ENCODE results near the gene ADCY3.

ADCY3 gene

DNA sequence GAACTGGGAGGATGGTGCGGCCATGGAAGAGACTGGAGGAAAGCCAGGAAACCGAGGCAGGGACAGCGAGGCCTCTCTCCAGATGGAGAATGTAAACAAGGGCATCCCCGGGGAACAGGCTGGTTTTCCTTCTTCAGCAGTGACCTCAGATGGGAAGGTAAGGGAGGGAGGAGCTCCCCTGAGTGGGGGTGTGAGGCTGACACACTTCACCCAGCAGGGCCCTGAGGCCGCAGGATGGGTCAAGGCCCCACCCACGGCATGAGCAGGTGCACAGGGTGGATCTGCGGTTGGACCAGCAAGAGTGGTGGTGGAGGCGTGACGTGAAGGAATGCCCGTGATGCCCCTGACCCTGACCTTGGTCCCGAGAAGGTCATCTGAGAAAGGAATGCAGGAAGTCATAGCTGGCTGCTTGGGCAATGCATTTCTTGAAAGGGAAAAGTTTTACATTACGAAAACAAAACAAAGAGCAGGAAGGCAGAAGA, 48.1 kb downstream of the ADCY3 start:
- Histone ChIP-seq H3K4me1 (ENCODE audit: insufficient read depth, low read length) (no peaks in the 10 kb centered on the region), H3K9ac (ENCODE audit: low read depth, low read length) (no peak overlapping the region), H3K36me3 (ENCODE audit: insufficient read depth, low read length) (peaks cover 3% of the 10 kb centered on the region; the same call in 1 of the 2 replicates), H3K9me3 (ENCODE audit: control insufficient read depth, insufficient read depth, low read length) (no peaks in the 10 kb centered on the region)

GRCh38 chr2:24870891-24871705, 48.9 kb downstream of the ADCY3 start:
- Histone ChIP-seq H3K36me3 (ENCODE audit: insufficient read depth, low read length) (peaks cover 3% of the 10 kb centered on the region; the same call in 1 of the 2 replicates), H3K9ac (ENCODE audit: low read depth, low read length) (no peak overlapping the region), H3K9me3 (ENCODE audit: control insufficient read depth, insufficient read depth, low read length) (no peaks in the 10 kb centered on the region), H3K4me1 (ENCODE audit: insufficient read depth, low read length) (no peaks in the 10 kb centered on the region)

DNA sequence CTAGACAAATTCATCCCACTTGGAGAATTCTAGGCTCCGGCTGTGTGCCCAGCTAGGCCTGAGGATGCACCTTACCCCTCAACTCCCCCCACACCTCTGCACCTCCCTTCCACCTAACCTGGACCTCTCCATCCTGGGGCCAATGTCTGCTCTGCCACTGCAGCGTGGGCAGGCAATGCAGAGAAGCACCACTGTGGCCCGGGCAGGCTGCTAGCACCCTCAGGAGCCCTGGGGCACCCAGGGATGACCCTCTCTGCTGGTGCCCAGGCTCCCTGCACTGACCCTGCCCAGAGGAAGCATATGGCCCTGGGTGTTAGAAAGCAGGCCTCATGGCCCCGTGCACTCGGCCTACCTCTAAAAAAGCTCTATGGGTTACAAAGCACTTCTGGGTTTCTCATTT, 49.6 kb downstream of the ADCY3 start:
- H3K36me3 ChIP-seq (ENCODE audit: insufficient read depth, low read length), result peaks cover 3% of the 10 kb centered on the region; the same call in 1 of the 2 replicates

GRCh38 chr2:24866946-24867345, 53.1 kb downstream of the ADCY3 start:
- H3K36me3 ChIP-seq (ENCODE audit: insufficient read depth, low read length), result peaks cover 3% of the 10 kb centered on the region; the same call in 1 of the 2 replicates
- no peaks in the 10 kb centered on the region for H3K9me3 ChIP-seq (ENCODE audit: control insufficient read depth, insufficient read depth, low read length)
- H3K4me1 ChIP-seq (ENCODE audit: insufficient read depth, low read length), result no peaks in the 10 kb centered on the region
- no peak overlapping the region for H3K9ac ChIP-seq (ENCODE audit: low read depth, low read length)

More for the DNA sequence above, 49.6 kb downstream of the ADCY3 start:
- Histone ChIP-seq H3K9ac (ENCODE audit: low read depth, low read length) (no peak overlapping the region), H3K9me3 (ENCODE audit: control insufficient read depth, insufficient read depth, low read length) (no peaks in the 10 kb centered on the region), H3K4me1 (ENCODE audit: insufficient read depth, low read length) (no peaks in the 10 kb centered on the region)

GRCh38 chr2:24863641-24864040, 56.4 kb downstream of the ADCY3 start:
- no peaks in the 10 kb centered on the region for H3K9me3 ChIP-seq (ENCODE audit: control insufficient read depth, insufficient read depth, low read length)
- H3K9ac ChIP-seq (ENCODE audit: low read depth, low read length), result no peak overlapping the region
- no peaks in the 10 kb centered on the region for H3K36me3 ChIP-seq (ENCODE audit: insufficient read depth, low read length)
- no peaks in the 10 kb centered on the region for H3K4me1 ChIP-seq (ENCODE audit: insufficient read depth, low read length)

- Histone ChIP-seq H3K9me3 (ENCODE audit: control insufficient read depth, insufficient read depth, low read length) (no peaks in the 10 kb centered on the region), H3K4me1 (ENCODE audit: insufficient read depth, low read length) (no peaks in the 10 kb centered on the region), H3K9ac (ENCODE audit: low read depth, low read length) (no peak overlapping the region), H3K36me3 (ENCODE audit: insufficient read depth, low read length) (no peaks in the 10 kb centered on the region)
These were observed 58.5 kb downstream of the ADCY3 start for GRCh38 chr2:24861500-24861899.

DNA sequence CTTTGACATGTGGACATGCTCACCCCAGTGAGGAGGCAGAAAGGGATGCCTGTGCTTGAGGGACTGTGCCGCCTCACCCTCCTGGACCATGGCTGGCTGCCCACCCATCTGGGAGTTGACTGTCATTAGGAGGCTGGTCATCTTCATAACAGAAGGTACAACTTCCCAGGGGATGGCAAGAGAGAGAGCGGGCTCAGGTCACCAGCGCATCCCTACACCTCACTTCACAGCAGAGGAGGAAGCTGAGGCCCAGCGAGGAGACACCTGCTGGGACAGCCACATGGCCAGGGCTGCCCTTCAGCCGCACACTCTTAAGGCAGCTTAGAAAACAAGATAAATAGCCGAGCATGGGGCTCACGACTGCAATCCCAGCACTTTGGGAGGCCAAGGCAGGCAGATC, 59.4 kb downstream of the ADCY3 start:
- Histone ChIP-seq H3K9ac (ENCODE audit: low read depth, low read length) (no peak overlapping the region), H3K9me3 (ENCODE audit: control insufficient read depth, insufficient read depth, low read length) (no peaks in the 10 kb centered on the region), H3K4me1 (ENCODE audit: insufficient read depth, low read length) (peaks cover 4% of the 10 kb centered on the region; the same call in 1 of the 2 replicates), H3K36me3 (ENCODE audit: insufficient read depth, low read length) (no peaks in the 10 kb centered on the region)

GRCh38 chr2:24859968-24860600, 60.0 kb downstream of the ADCY3 start:
- Histone ChIP-seq H3K4me1 (ENCODE audit: insufficient read depth, low read length) (peaks cover 9% of the 10 kb centered on the region; the same call in 1 of the 2 replicates), H3K9ac (ENCODE audit: low read depth, low read length) (no peak overlapping the region), H3K36me3 (ENCODE audit: insufficient read depth, low read length) (no peaks in the 10 kb centered on the region), H3K9me3 (ENCODE audit: control insufficient read depth, insufficient read depth, low read length) (no peaks in the 10 kb centered on the region)

GRCh38 chr2:24858996-24859395, 61.0 kb downstream of the ADCY3 start:
- no peaks in the 10 kb centered on the region for H3K9me3 ChIP-seq (ENCODE audit: control insufficient read depth, insufficient read depth, low read length)
- no peak overlapping the region for H3K9ac ChIP-seq (ENCODE audit: low read depth, low read length)
- H3K36me3 ChIP-seq (ENCODE audit: insufficient read depth, low read length), result no peaks in the 10 kb centered on the region
- peaks cover 9% of the 10 kb centered on the region; the same call in 1 of the 2 replicates for H3K4me1 ChIP-seq (ENCODE audit: insufficient read depth, low read length)

- no peaks in the 10 kb centered on the region for H3K36me3 ChIP-seq (ENCODE audit: insufficient read depth, low read length)
- H3K4me1 ChIP-seq (ENCODE audit: insufficient read depth, low read length), result peaks cover 9% of the 10 kb centered on the region; the same call in 1 of the 2 replicates
- no peak overlapping the region for H3K9ac ChIP-seq (ENCODE audit: low read depth, low read length)
- no peaks in the 10 kb centered on the region for H3K9me3 ChIP-seq (ENCODE audit: control insufficient read depth, insufficient read depth, low read length)
These were observed 62.3 kb downstream of the ADCY3 start for GRCh38 chr2:24857746-24858145.

- no peaks in the 10 kb centered on the region for H3K36me3 ChIP-seq (ENCODE audit: insufficient read depth, low read length)
These were observed 63.2 kb downstream of the ADCY3 start for GRCh38 chr2:24856791-24857211.

DNA sequence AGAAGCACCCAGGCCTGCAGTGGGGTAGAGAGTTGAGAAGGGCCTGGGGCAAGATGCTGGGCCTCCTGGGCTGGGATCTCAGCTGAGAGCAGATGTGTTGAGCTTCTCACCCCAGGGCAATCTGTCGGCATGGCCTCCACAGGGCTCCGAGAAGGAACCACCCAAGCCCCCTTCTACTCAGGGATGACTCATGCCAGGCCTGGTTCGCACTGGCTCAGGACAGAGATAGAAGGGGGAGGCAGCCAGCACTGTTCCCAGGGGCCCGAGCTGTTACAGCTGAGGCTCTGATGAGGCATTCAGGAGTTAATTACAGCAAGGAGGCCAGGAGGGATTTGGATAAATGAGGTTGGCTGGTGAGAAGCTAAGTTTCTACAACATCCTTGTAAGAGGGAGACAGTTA, 64.3 kb downstream of the ADCY3 start:
- H3K4me1 ChIP-seq (ENCODE audit: insufficient read depth, low read length), result peaks cover 9% of the 10 kb centered on the region; the same call in 1 of the 2 replicates
- H3K9me3 ChIP-seq (ENCODE audit: control insufficient read depth, insufficient read depth, low read length), result no peaks in the 10 kb centered on the region
- H3K36me3 ChIP-seq (ENCODE audit: insufficient read depth, low read length), result no peaks in the 10 kb centered on the region
- no peak overlapping the region for H3K9ac ChIP-seq (ENCODE audit: low read depth, low read length)

More at GRCh38 chr2:24856791-24857211, 63.2 kb downstream of the ADCY3 start:
- Histone ChIP-seq H3K9me3 (ENCODE audit: control insufficient read depth, insufficient read depth, low read length) (no peaks in the 10 kb centered on the region), H3K9ac (ENCODE audit: low read depth, low read length) (no peak overlapping the region), H3K4me1 (ENCODE audit: insufficient read depth, low read length) (peaks cover 9% of the 10 kb centered on the region; the same call in 1 of the 2 replicates)

DNA sequence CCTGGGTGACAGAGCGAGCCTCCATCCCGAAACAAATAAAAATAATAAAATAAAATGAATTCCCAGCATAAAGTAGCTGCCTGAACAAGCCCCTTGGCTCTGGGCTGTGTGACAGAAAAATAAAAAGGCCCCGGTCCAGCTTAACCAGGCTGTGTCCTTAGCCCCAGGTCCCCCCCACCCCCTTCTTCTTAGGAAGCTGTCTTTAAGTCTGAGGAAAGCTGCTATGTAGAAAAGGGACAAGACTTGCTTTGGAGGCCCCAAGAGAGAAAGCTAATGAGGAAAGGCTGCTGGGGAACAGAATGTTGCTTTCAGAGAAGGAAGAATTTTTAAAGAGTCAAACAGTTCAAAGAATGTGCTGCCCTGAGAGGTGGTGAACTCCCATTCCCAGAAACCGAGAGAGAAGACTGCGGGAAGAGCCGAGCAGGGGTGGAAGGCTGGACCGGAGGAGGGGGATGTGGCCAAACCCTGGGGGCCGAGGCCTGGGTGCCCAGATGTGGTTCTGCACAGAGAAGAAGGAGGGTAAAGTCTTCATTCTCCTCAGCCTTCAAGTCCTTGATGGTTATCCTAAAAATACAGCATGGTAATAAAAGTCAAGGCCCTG, 64.9 kb downstream of the ADCY3 start:
- no peaks in the 10 kb centered on the region for H3K9me3 ChIP-seq (ENCODE audit: control insufficient read depth, insufficient read depth, low read length)
- H3K4me1 ChIP-seq (ENCODE audit: insufficient read depth, low read length), result peaks cover 9% of the 10 kb centered on the region; the same call in 1 of the 2 replicates
- no peaks in the 10 kb centered on the region for H3K36me3 ChIP-seq (ENCODE audit: insufficient read depth, low read length)
- H3K9ac ChIP-seq (ENCODE audit: low read depth, low read length), result no peak overlapping the region

DNA sequence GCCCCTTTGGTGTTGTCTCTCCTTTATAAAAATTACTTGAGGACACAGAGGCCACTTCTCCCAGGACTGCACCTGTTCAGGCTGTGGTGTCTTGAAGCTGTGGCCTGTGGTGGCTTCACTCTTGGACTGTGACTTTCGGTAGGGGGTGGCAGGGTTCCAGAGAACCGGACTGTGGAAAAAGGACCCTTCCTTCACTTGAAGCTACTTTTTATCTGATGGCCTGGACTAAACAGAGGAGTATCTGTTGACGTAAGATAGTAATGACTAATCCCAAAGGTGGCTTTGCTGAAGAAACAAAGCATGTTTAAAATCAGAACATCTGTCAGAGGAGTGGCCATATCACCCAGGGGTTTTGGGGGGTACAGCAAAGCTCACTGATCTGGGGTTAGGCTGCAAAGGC, 66.0 kb downstream of the ADCY3 start:
- Histone ChIP-seq H3K9me3 (ENCODE audit: control insufficient read depth, insufficient read depth, low read length) (0 out of 2 replicates have a peak, but pooled peaks cover 1% of the 10 kb centered on the region), H3K36me3 (ENCODE audit: insufficient read depth, low read length) (no peaks in the 10 kb centered on the region), H3K9ac (ENCODE audit: low read depth, low read length) (no peak overlapping the region), H3K4me1 (ENCODE audit: insufficient read depth, low read length) (peaks cover 9% of the 10 kb centered on the region; the same call in 1 of the 2 replicates)

Data from ES-I3 (cell line).